GM21529 (cell line): ENCODE data around the gene TNFSF8.

Experiments used
- ATAC-seq: cut with Tn5 transposase; IDR thresholded peaks from one replicate; pipeline ENCODE4 v1.9.1; 2021; ENCODE audit not compliant: unreplicated experiment

The TNFSF8 gene

GRCh38 chr9:114937516-114937915 lies 7.1 kb upstream of the TNFSF8 start:
- no peak for ATAC-seq

GRCh38 chr9:114936581-114936980 lies 6.2 kb upstream of the TNFSF8 start:
- no peak for ATAC-seq

GRCh38 chr9:114935119-114935518 lies 4.7 kb upstream of the TNFSF8 start:
- ATAC-seq, result no peak

GRCh38 chr9:114932502-114932901 lies 2.1 kb upstream of the TNFSF8 start:
- ATAC-seq, result no peak

GRCh38 chr9:114931407-114931806 lies 1.0 kb upstream of the TNFSF8 start:
- ATAC-seq, result no peak

- no peak for ATAC-seq
Observed at GRCh38 chr9:114929201-114929600, 1.2 kb downstream of the TNFSF8 start.

- no peak for ATAC-seq
Observed at GRCh38 chr9:114928671-114929070, 1.7 kb downstream of the TNFSF8 start.

- ATAC-seq, result no peak
Observed at GRCh38 chr9:114928136-114928535, 2.3 kb downstream of the TNFSF8 start.

- ATAC-seq, result no peak
Observed at GRCh38 chr9:114925672-114926071, 4.7 kb downstream of the TNFSF8 start.

- no peak for ATAC-seq
Observed at GRCh38 chr9:114925039-114925438, 5.4 kb downstream of the TNFSF8 start.

GRCh38 chr9:114924327-114924726 lies 6.1 kb downstream of the TNFSF8 start:
- no peak for ATAC-seq

- ATAC-seq, result no peak
Observed at GRCh38 chr9:114923918-114924317, 6.5 kb downstream of the TNFSF8 start.

- no peak for ATAC-seq
Observed at GRCh38 chr9:114921171-114921570, 9.2 kb downstream of the TNFSF8 start.

GRCh38 chr9:114919611-114920010 lies 10.8 kb downstream of the TNFSF8 start:
- ATAC-seq, result no peak

- ATAC-seq, result no peak
Observed at GRCh38 chr9:114916481-114916880, 13.9 kb downstream of the TNFSF8 start.

GRCh38 chr9:114914139-114914538 lies 16.3 kb downstream of the TNFSF8 start:
- no peak for ATAC-seq

- ATAC-seq, result no peak
Observed at GRCh38 chr9:114913656-114914055, 16.7 kb downstream of the TNFSF8 start.

- ATAC-seq, result no peak
Observed at GRCh38 chr9:114913217-114913616, 17.2 kb downstream of the TNFSF8 start.

- ATAC-seq, result no peak
Observed at GRCh38 chr9:114911167-114911821, 19.1 kb downstream of the TNFSF8 start.

GRCh38 chr9:114910541-114910940 lies 19.9 kb downstream of the TNFSF8 start:
- no peak for ATAC-seq

- ATAC-seq, result no peak
Observed at GRCh38 chr9:114909661-114910060, 20.7 kb downstream of the TNFSF8 start.

GRCh38 chr9:114908805-114909448 lies 21.5 kb downstream of the TNFSF8 start:
- ATAC-seq, result no peak

- no peak for ATAC-seq
Observed at GRCh38 chr9:114908104-114908622, 22.2 kb downstream of the TNFSF8 start.
